SK-N-SH (cell line): ENCODE data around the gene ADD3. TPM values are rescaled to one million over a fixed set of nuclear protein-coding genes. Genes with fewer than 3 reads are reported as not detected.

ENCODE experiments used
- CTCF ChIA-PET: fragments of 300-600, 350-600 bp; formaldehyde crosslinking; extraction: SDS; loops from one replicate; lab custom pipeline; 2021; lab: Yijun Ruan, JAX
- POLR2A ChIA-PET: fragments of 350-600 bp; sonication (Branson Sonifier 250); formaldehyde crosslinking; extraction: SDS; loops from one replicate; lab custom pipeline; 2020; ENCODE audit warnings: antibody characterized with exemption, inconsistent platforms; lab: Yijun Ruan, JAX
- DNase-seq: peaks from one replicate; pipeline ENCODE4 v3.0.0; 2012
- H2AFZ ChIP-seq: fragments of 200-600 bp; sonication (generic); 2 replicates; pipeline ENCODE4 v1.8.1; 2016; ENCODE audit warnings: antibody characterized with exemption, mild to moderate bottlenecking, low read depth
- H3F3A ChIP-seq: fragments of 200-600 bp; sonication (generic); replicated peaks from 2 replicates; pipeline ENCODE3; 2016; ENCODE audit warnings: antibody characterized with exemption, mild to moderate bottlenecking; ENCODE audit not compliant: insufficient read depth
- H3K27ac ChIP-seq, 2 experiments: fragments of 200-500 bp in 1 of 2; fragments of 200-600 bp in 1 of 2; sonication (Bioruptor generic) in 1 of 2; sonication (generic), shearing (Covaris generic) in 1 of 2; 2 replicates each; pipeline versions ENCODE4 v1.5.1 to v1.6.1; 2014 to 2016; ENCODE audit warnings: low read depth in 2 of 2, inconsistent platforms in 1 of 2, low read length in 1 of 2, mild to moderate bottlenecking in 1 of 2, mixed read lengths in 1 of 2
- H3K27me3 ChIP-seq: fragments of 200-600 bp; sonication (generic), shearing (Covaris generic); 2 replicates; pipeline ENCODE4 v1.6.1; 2016; ENCODE audit warnings: mixed run types; ENCODE audit not compliant: insufficient read depth
- H3K36me3 ChIP-seq, 2 experiments: fragments of 200-500 bp in 1 of 2; fragments of 200-600 bp in 1 of 2; sonication (Bioruptor generic) in 1 of 2; sonication (generic) in 1 of 2; replicated peaks in 1 of 2; 2 replicates each; pipeline versions ENCODE3 to v1.5.1; 2014 to 2016; ENCODE audit warnings: low read length in 1 of 2, mild to moderate bottlenecking in 1 of 2; ENCODE audit not compliant: insufficient read depth in 2 of 2, control insufficient read depth in 1 of 2
- H3K4me1 ChIP-seq, 2 experiments: fragments of 200-500 bp in 1 of 2; fragments of 200-600 bp in 1 of 2; sonication (Bioruptor generic) in 1 of 2; sonication (generic), shearing (Covaris generic) in 1 of 2; 2 replicates each; pipeline versions ENCODE4 v1.5.1 to v1.6.1; 2014 to 2016; ENCODE audit warnings: low read depth in 1 of 2, low read length in 1 of 2, mixed run types in 1 of 2; ENCODE audit not compliant: insufficient read depth in 2 of 2, control insufficient read depth in 1 of 2
- H3K4me2 ChIP-seq: fragments of 200-600 bp; sonication (generic), shearing (Covaris generic); 2 replicates; pipeline ENCODE4 v1.6.1; 2017; ENCODE audit warnings: mixed run types
- H3K4me3 ChIP-seq, 2 experiments: fragments of 200-500 bp in 1 of 2; fragments of 200-600 bp in 1 of 2; sonication (Bioruptor generic) in 1 of 2; sonication (generic), shearing (Covaris generic) in 1 of 2; 2 replicates each; pipeline versions ENCODE4 v1.5.1 to v1.8.1; 2014 to 2016; ENCODE audit warnings: low read depth in 2 of 2, inconsistent platforms in 1 of 2, low read length in 1 of 2, mild to moderate bottlenecking in 1 of 2, mixed read lengths in 1 of 2, moderate library complexity in 1 of 2
- H3K79me2 ChIP-seq: fragments of 200-600 bp; sonication (generic); 2 replicates; pipeline ENCODE4 v1.8.1; 2017; ENCODE audit warnings: mild to moderate bottlenecking; ENCODE audit not compliant: insufficient read depth
- H3K9ac ChIP-seq: fragments of 200-600 bp; sonication (generic); 2 replicates; pipeline ENCODE4 v1.6.1; 2017; ENCODE audit warnings: mixed run types
- H3K9me2 ChIP-seq: fragments of 200-600 bp; sonication (generic); 2 replicates; pipeline ENCODE4 v1.6.1; 2017; ENCODE audit warnings: mixed run types
- H3K9me3 ChIP-seq: fragments of 200-600 bp; sonication (generic); 2 replicates; pipeline ENCODE4 v1.6.1; 2017; ENCODE audit warnings: mixed run types, mild to moderate bottlenecking, moderate library complexity
- H4K20me1 ChIP-seq: fragments of 200-600 bp; sonication (generic); 2 replicates; pipeline ENCODE4 v1.6.1; 2017; ENCODE audit warnings: mild to moderate bottlenecking, mixed run types; ENCODE audit not compliant: insufficient read depth
- FOXJ3 ChIP-seq: sonication (generic); formaldehyde crosslinking; IDR thresholded peaks from 2 replicates; pipeline ENCODE4 v1.5.1; 2020; ENCODE audit warnings: mild to moderate bottlenecking, missing genetic modification reagents
- FOXM1 ChIP-seq: IDR thresholded peaks from 2 replicates; pipeline ENCODE4 v1.4.0; 2012; ENCODE audit warnings: low read depth, mild to moderate bottlenecking
- JUND ChIP-seq: IDR thresholded peaks from 2 replicates; pipeline ENCODE4 v1.4.0; 2012
- SMC3 ChIP-seq: IDR thresholded peaks from 2 replicates; pipeline ENCODE4 v1.6.1; 2012; ENCODE audit warnings: low read depth, low read length, improper control_type of control experiment
- polyA plus RNA-seq, 3 experiments: library from polyadenylated mRNA; depleted of rRNA; stranded (reverse); fragments of >200 nt; gene quantifications; 2 replicates each; pipeline ENCODE4 v1.2.3, GENCODE V29; 2012
- TF ChIP-seq, protein P1 (sequence below): IDR thresholded peaks from 2 replicates; pipeline ENCODE4 v1.4.0; 2012; ENCODE audit warnings: low read depth, borderline replicate concordance
- TF ChIP-seq, protein P2 (sequence below): fragments of 200-600 bp; sonication (generic); IDR thresholded peaks from 2 replicates; pipeline ENCODE4 v1.6.1; 2017; ENCODE audit warnings: antibody characterized with exemption, mild to moderate bottlenecking, moderate library complexity
- TF ChIP-seq, protein P3 (sequence below): IDR thresholded peaks from 2 replicates; pipeline ENCODE4 v1.6.1; 2012; ENCODE audit warnings: mild to moderate bottlenecking, low read depth, low read length, moderate library complexity
- TF ChIP-seq, protein P4 (sequence below): IDR thresholded peaks from 2 replicates; pipeline ENCODE4 v1.4.0; 2012; ENCODE audit warnings: low read depth, borderline replicate concordance

The ADD3 gene
- polyA plus RNA-seq, 1 of the 3 experiments (the other 2 are of a cell fraction) = 27.6 TPM

DNA sequence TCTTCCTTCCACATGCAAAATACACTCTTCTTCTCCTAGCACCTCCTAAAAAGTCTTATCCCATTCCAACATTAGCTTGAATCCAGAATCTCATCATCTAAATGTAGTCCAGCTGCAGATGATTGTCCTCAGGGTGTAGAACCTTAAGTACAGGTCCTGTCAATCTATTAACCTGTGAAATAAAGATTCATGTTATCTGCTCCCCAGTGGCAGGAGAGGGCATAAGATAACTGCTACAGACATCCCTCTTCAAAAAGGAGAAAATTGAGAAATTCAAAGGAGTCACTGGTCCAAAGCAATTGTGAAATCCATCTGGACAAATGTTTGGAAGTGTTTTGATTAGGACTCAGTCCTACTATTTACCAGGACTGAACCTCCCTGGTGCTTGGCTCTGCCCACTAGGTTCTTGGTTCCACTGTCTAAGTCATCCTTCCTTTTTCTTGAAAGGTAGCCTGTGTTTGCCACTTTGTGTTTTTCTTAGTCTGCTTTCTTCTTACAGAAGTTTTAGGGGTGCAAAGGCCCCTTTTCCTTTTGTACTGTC, 96.2 kb downstream of the ADD3 start:
- Histone ChIP-seq H3K4me3 (no peak overlapping the region), H3K27me3 (no peaks in the 10 kb centered on the region), H3K4me1 (peaks cover 0 to 2% of the 10 kb centered on the region in 2 experiments; a peak in 1 of 4 replicates), H3K9me3 (no peaks in the 10 kb centered on the region), H3K79me2 (0 out of 2 replicates have a peak, but pooled peaks cover 8% of the 10 kb centered on the region), H3K9me2 (no peaks in the 10 kb centered on the region), H4K20me1 (no peaks in the 10 kb centered on the region; the same call in 1 of the 2 replicates), H3K27ac (no peak overlapping the region), H3K36me3 (peaks cover 11 to 18% of the 10 kb centered on the region in 2 experiments), H3K4me2 (no peak overlapping the region)
- CTCF ChIA-PET = interaction anchor here (1.1 kb wide), 1 partner anchor 220 kb away, joined by 4 read pairs; no protein-coding TSS in a partner anchor
- POLR2A ChIA-PET = no interaction called here
- TF ChIP-seq FOXJ3 (CRISPR knock-in tag) (no peak), FOXM1 (no peak), SMC3 (no peak), JUND (no peak)
- TF ChIP-seq, protein P1, sequence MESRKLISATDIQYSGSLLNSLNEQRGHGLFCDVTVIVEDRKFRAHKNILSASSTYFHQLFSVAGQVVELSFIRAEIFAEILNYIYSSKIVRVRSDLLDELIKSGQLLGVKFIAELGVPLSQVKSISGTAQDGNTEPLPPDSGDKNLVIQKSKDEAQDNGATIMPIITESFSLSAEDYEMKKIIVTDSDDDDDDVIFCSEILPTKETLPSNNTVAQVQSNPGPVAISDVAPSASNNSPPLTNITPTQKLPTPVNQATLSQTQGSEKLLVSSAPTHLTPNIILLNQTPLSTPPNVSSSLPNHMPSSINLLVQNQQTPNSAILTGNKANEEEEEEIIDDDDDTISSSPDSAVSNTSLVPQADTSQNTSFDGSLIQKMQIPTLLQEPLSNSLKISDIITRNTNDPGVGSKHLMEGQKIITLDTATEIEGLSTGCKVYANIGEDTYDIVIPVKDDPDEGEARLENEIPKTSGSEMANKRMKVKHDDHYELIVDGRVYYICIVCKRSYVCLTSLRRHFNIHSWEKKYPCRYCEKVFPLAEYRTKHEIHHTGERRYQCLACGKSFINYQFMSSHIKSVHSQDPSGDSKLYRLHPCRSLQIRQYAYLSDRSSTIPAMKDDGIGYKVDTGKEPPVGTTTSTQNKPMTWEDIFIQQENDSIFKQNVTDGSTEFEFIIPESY = no peak
- TF ChIP-seq, protein P2, sequence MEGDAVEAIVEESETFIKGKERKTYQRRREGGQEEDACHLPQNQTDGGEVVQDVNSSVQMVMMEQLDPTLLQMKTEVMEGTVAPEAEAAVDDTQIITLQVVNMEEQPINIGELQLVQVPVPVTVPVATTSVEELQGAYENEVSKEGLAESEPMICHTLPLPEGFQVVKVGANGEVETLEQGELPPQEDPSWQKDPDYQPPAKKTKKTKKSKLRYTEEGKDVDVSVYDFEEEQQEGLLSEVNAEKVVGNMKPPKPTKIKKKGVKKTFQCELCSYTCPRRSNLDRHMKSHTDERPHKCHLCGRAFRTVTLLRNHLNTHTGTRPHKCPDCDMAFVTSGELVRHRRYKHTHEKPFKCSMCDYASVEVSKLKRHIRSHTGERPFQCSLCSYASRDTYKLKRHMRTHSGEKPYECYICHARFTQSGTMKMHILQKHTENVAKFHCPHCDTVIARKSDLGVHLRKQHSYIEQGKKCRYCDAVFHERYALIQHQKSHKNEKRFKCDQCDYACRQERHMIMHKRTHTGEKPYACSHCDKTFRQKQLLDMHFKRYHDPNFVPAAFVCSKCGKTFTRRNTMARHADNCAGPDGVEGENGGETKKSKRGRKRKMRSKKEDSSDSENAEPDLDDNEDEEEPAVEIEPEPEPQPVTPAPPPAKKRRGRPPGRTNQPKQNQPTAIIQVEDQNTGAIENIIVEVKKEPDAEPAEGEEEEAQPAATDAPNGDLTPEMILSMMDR = no peak
- TF ChIP-seq, protein P3, sequence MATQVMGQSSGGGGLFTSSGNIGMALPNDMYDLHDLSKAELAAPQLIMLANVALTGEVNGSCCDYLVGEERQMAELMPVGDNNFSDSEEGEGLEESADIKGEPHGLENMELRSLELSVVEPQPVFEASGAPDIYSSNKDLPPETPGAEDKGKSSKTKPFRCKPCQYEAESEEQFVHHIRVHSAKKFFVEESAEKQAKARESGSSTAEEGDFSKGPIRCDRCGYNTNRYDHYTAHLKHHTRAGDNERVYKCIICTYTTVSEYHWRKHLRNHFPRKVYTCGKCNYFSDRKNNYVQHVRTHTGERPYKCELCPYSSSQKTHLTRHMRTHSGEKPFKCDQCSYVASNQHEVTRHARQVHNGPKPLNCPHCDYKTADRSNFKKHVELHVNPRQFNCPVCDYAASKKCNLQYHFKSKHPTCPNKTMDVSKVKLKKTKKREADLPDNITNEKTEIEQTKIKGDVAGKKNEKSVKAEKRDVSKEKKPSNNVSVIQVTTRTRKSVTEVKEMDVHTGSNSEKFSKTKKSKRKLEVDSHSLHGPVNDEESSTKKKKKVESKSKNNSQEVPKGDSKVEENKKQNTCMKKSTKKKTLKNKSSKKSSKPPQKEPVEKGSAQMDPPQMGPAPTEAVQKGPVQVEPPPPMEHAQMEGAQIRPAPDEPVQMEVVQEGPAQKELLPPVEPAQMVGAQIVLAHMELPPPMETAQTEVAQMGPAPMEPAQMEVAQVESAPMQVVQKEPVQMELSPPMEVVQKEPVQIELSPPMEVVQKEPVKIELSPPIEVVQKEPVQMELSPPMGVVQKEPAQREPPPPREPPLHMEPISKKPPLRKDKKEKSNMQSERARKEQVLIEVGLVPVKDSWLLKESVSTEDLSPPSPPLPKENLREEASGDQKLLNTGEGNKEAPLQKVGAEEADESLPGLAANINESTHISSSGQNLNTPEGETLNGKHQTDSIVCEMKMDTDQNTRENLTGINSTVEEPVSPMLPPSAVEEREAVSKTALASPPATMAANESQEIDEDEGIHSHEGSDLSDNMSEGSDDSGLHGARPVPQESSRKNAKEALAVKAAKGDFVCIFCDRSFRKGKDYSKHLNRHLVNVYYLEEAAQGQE = no peak
- TF ChIP-seq, protein P4, sequence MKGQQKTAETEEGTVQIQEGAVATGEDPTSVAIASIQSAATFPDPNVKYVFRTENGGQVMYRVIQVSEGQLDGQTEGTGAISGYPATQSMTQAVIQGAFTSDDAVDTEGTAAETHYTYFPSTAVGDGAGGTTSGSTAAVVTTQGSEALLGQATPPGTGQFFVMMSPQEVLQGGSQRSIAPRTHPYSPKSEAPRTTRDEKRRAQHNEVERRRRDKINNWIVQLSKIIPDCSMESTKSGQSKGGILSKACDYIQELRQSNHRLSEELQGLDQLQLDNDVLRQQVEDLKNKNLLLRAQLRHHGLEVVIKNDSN = no peak
- TF ChIP-seq, all 33 proteins: peak for 0
- Histone ChIP-seq H2AFZ (no peak overlapping the region), H3F3A (no peaks in the 10 kb centered on the region), H3K9ac (no peak overlapping the region)
- DNase-seq = no peak
